Fibroblast of peridontal ligament (primary cell): ENCODE results near the gene FHOD1.

Experiments used
- DNase-seq: peaks from one replicate; pipeline ENCODE4 v3.0.0-alpha.2; 2010; ENCODE audit errors: extremely low read depth

Gene FHOD1

GRCh38 chr16:67208154-67208896, 39.0 kb downstream of the FHOD1 start:
- no peak for DNase-seq

- DNase-seq: no peak
Measured at GRCh38 chr16:67207249-67208091, 39.8 kb downstream of the FHOD1 start.

- DNase-seq: no peak
Measured at GRCh38 chr16:67206838-67207248, 40.4 kb downstream of the FHOD1 start.

- DNase-seq: no peak
Measured at GRCh38 chr16:67206129-67206837, 41.0 kb downstream of the FHOD1 start.

- no peak for DNase-seq
Measured at GRCh38 chr16:67204076-67204475, 43.2 kb downstream of the FHOD1 start.

- no peak for DNase-seq
Measured at GRCh38 chr16:67202956-67203493, 44.3 kb downstream of the FHOD1 start.

GRCh38 chr16:67202426-67202825, 44.9 kb downstream of the FHOD1 start:
- no peak for DNase-seq

- no peak for DNase-seq
Measured at GRCh38 chr16:67201411-67202345, 45.6 kb downstream of the FHOD1 start.

GRCh38 chr16:67200491-67200890, 46.8 kb downstream of the FHOD1 start:
- no peak for DNase-seq

GRCh38 chr16:67199808-67200198, 47.5 kb downstream of the FHOD1 start:
- no peak for DNase-seq

GRCh38 chr16:67199011-67199807, 48.1 kb downstream of the FHOD1 start, which contains the start of gene ELMO3:
ELMO3 (plus strand) TSS chr16:67199131; CDS start chr16:67199327, 196 bp downstream.
- DNase-seq: no peak

- DNase-seq: peak; percentile 47
Measured at GRCh38 chr16:67198238-67198734, 49.0 kb downstream of the FHOD1 start.

- no peak for DNase-seq
Measured at GRCh38 chr16:67197704-67198103, 49.6 kb downstream of the FHOD1 start.

GRCh38 chr16:67196881-67197280, 50.4 kb downstream of the FHOD1 start:
- DNase-seq: no peak

- no peak for DNase-seq
Measured at GRCh38 chr16:67195676-67196075, 51.6 kb downstream of the FHOD1 start.

GRCh38 chr16:67194260-67194659, 53.0 kb downstream of the FHOD1 start:
- no peak for DNase-seq

- DNase-seq: no peak
Measured at GRCh38 chr16:67193536-67193935, 53.7 kb downstream of the FHOD1 start.

GRCh38 chr16:67192781-67193361, 54.4 kb downstream of the FHOD1 start:
- DNase-seq: no peak

GRCh38 chr16:67191995-67192681, 55.1 kb downstream of the FHOD1 start, which contains the start of gene E2F4:
E2F4 (plus strand) TSS chr16:67192155; CDS start chr16:67192228, 73 bp downstream.
- peak; percentile 90 for DNase-seq
